GM21737 (cell line): ENCODE results near the gene MEGF10.
A peak's percentile ranks its signal among the peaks of the same experiment; 100 is the strongest.
"Not testable (repeated sequence)": the region's sequence is repeated elsewhere in the genome, so short reads cannot be mapped to it uniquely, and the experiment has no call there.

Source experiments
- ATAC-seq: cut with Tn5 transposase; IDR thresholded peaks from one replicate; pipeline ENCODE4 v1.9.1; 2021; ENCODE audit warnings: mild to moderate bottlenecking, moderate library complexity; ENCODE audit not compliant: unreplicated experiment

The MEGF10 gene

DNA sequence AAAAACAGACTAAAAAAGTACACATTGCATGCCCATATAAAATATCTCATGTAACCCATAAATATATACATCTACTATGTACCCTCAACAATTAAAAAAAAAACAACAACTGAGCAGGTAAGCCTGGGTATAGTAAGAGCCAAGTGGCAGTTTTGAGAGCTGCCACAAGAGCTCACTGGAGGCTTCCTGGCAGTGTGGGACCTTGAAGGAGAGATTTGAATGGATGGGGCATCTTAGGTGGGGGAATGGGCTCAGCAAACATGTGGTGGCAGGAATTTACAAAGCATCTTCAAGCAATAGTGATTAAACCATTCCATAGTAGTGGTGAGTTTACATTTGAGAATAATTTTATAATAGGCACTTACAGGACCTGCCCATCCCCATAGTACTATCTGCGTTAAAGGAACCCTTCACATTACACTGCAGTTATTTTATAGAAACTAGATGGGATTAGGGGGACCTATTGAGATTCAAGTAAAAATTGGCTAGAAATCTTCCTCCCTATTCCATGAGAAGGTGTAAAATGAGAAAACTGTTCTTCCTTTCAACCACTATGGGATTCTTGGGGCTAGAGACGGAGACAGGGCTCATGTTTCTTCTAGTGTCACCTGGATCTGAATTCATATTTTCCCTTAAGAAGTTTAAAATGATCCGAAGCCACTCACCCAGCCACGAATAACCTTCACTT lies 6.9 kb downstream of the MEGF10 start:
- no peak for ATAC-seq

DNA sequence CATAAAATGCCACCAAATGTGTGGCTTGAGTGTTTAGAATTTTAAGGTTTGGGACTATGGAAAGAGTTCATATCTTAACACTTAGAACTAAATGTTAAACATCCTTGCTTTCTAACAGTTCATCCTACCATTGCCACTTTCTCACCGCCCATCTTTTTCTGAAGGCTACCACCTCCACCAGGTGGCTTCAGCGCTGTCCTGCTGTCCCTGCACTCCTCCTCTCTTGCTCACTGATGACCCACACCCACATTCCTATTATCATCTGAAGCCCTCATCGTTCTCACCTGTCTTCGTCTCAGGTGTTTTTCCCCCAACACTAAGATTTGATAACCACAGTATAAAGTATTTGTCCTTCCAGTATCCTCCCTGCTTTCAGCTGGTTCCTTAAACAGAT lies 7.4 kb downstream of the MEGF10 start:
- ATAC-seq = no peak

DNA sequence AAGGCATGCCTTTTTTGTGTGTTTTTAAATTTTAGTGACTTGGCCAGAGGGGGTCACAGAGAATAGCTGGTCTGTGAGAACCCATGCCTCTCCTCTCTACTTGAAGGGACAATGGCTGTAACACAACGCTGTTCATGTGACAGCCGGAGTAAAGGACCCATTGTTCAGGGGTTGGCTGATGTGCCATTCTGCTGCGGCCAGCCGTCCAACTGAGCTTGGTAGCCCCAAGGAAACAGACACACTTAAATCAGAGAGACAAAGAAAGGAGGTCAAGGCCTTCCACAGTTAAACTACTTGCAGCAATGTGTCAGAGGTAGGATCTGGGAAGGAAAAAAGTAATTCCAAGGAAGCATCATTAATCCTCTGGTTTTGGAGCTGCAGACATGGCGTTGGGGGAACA lies 8.1 kb downstream of the MEGF10 start:
- no peak for ATAC-seq

DNA sequence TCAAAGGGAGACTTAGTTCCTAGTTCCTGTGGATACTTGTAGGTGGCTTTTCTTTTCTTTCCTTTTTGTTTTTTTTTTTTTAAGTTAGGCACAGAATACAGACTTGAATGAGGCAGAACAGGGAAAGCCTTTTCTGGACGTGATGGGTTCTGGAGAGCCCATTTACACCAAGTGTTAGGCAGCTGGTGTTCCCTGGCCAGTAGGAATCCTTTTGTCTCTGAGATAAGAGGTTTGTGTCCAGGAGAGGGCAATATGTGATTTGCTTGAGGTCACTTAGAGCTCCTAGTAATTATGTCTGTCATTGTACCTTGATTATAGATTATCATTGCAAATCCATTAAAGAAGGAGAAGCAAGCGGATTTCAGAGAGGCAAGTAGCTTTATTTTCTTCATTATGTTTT lies 9.1 kb downstream of the MEGF10 start:
- ATAC-seq = no peak

DNA sequence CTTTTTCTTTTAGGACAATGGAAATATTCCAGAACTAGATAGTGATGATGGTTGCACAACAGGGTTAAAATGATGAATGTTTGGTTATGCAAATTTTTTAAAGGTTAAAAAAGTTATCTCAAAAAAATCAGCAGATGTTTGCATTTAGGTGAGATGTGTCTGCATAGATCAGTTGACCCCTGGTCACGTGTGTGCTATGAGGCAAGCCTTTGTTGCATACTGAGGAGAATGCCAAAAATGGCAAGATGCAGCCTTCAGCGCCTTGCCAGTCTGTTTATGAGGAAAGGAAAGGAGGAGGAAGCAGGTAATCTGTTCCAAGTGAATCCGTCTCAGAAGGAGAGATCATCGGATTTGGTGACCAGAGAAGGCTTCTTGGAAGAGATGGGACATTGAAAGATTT lies 11.9 kb downstream of the MEGF10 start:
- no peak for ATAC-seq

DNA sequence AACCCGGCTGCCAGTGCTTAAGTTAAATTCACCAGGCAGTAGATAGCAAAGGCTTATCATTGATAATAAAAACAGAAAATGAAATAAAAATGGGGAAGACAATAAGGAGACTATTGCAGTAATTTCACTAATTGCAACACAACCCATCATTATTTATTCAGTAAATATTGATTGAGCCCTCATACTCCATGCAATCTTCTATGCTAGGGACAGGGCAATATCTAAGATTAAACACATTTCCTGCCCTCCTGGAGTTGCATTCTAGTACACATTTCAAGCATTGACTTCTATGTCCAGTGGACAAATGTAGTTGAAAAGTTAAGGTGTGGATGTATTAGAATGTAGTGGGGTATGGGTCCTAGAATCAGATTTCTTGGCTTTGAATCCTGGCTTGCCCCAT lies 12.8 kb downstream of the MEGF10 start:
- ATAC-seq = no peak

DNA sequence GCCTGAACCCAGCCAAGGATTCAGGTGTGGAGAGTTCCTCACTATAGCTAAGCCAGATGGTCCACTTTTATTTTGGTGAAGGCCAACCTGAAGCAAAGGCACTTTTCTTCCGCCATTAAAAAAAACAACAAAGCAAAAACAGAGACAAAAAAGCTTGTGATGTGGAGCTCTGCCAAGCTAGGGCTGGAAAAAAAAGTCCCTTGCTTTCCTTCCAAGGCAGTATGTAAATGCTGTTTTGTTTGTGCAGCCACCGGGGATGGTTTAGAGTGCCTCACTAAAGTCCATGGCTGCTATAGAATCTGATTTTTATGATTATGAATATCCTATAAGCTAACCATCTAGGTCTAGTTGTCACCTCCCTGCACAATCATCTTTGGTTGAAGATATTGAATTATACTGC lies 14.9 kb downstream of the MEGF10 start:
- ATAC-seq = no peak

DNA sequence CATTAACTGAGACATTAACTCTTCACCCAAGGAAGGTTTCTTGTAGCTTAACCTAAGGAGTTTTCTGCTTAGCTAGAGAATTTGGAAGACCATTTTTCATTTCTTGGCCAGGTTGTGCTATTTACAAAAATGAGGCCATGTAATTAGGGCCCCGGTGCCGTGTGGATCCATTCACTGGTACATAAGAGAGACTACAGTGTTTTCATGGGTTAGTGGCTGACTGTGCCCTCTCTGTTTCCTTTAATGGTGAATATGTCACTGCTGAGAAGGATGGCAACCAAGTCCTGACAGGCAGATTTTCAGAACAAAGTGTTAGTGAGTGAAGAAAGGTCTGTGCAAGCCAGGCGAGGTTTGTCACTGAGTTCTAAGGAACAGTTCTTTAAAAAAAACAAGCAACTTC lies 15.4 kb downstream of the MEGF10 start:
- no peak for ATAC-seq

DNA sequence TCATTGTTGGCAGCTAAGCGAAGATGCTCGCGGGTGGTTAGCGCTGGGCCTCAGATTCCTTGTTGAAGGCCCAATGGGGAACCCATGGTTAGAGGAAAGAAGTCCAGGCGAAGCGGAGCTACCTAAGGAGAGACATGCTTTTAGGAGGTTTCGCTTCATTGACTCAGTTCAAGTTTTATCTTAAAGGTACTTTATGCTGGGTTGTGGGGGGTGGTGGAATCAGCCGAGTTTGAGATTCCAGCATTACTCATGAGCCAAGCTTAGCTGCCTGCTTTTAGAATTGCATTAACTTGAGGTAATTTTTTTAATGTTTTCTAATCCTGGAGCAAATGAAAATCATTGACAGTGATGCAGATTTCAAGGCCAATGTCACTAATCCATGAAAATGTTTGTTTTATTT lies 16.1 kb downstream of the MEGF10 start:
- ATAC-seq = no peak

DNA sequence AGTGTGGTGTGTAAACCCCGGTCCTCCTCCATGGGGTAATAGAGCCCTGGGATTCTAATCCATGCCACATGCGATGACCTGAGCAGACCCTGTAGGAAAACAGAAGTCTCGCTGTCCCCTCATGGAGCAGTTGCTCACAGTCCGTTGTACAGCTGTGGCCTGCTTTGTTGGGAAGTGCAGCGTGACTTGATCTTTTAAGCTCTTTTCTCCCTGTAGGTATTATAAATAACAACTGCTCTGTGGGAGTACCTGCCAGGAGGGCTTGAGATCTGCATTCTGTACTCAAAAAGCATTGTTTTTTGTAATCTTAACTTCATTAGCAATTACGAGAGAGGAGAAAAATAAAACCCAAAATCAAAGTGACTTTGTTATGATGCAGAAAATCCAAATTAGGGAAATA lies 17.3 kb downstream of the MEGF10 start:
- ATAC-seq = no peak

DNA sequence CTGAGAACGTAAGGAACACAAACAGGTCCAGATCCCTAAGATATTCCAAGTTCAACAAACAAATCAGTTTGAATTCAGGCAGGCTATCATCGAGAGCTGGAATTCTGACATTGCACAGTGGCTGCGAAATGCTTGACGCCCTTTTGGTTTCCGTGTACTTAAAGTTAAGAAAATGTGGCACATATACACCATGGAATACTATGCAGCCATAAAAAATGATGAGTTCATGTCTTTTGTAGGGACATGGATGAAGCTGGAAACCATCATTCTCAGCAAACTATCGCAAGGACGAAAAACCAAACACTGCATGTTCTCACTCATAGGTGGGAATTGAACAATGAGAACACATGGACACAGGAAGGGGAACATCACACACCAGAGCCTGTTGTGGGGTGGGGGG lies 17.7 kb downstream of the MEGF10 start:
- ATAC-seq = not testable (repeated sequence)

DNA sequence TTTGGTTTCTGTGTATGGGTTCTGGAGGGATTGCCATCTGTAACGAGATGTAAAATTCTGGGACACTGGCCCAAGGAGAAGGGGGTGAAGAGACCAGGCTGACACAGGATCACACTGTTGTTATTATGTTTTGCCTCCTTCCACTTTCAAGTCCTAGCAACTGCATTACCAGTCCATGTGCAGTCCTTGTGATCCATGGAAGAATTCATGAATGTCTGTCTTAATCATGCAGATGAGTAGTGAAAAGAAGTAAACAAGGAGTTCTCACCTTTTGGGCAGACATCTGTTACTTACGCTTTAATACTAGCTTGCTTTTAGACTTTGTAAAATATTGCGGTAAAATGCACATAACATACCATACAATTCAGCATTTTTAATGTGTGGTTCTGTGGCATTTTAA lies 18.3 kb downstream of the MEGF10 start:
- ATAC-seq = no peak

DNA sequence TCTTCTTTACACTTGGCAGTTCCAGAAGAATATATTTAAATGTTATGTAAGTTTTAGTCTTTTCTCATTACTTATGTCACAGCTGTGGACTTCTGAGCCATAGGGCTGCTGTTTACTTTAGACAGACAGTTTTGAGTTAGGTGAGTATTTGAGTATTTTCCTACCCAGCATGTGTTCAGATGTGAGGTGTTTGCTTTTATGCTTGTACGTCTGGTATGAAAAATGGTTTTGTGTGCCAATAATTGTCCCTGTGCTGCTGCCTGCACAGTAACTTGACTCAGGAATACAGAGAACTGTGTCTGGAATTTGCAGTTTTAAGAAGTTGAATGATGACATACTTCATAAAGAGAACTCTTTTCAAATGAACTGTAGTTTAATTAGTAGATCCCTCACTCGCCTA lies 20.8 kb downstream of the MEGF10 start:
- ATAC-seq = no peak

DNA sequence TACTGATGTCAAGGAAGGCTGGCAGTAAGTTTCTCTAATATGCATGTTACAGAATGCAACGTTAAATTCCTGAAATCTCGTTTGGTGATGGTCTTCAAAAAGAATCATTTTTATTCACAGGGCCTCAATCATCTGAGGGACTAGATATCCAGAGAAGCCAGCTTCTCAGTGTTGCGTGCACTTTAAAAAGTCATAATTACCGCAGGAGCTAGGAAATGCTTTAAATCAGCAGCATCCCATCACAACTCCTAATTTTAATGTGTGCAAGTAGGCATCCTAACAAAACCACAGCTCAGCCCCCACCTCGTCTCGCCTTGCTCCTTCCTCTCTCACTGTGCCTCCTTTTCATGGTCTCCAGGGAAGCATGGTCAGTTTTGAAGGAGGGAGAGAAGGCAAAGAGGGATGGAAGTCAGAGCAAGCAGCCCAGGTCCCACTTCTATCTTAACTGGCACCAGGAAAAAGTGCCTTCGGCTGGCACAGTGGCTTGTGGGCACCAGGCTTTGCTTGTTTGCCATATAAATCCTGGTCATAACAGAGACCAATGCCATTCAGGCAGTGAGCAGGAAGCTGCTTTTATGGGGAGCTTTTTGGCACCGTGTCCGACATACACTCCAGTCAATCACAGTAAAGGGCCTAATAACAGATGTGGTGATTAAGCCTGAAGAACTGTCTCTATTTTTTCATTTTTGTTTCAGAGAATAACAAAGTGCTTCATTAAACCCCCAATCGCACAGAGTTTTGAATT lies 21.4 kb downstream of the MEGF10 start:
- no peak for ATAC-seq

DNA sequence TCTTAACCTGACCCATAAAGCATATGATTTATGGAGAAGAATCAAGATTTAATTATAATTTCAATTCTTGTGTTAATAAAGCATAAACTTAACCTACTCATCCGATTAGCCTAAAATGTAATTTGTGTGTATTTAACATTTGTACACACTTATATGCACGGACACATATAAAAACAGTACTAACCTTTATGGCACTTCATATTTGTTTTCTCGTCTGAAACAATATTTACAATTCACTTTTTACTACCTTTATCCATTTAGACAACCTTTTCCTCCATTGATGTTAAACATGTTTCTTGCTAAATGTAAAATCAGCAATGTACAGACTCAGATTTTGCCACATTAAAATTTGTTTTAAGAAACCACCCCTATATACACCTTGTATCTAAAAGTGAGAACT lies 22.8 kb downstream of the MEGF10 start:
- no peak for ATAC-seq

DNA sequence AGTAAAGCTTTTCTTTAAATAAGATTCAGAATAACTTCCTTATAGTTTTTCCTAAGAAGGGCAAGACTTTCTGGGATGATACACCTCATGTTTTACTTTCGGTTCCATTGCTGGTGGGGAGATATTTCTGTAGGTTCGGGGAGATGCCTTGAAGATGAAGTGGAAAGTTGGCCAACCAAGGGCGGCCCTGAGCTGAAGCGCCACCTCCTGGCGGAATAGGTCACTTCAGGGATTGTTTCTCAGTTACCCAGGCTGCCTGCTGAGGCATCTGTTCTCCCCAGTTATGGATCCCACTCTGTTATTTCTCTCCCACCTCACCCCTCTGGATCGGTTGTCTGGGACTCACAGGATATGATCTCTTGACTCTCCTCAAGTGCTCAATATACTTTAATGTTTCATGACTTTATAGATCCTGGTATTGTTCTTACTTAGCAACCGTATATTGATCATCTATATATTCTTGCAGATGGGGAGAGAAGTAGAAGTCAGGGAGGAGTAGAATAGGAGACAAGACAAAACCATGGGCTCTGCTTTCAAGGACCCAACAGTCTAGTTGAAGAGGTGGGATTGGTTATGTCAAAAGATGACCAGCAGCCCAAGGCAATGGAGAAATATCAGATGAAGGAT lies 23.4 kb downstream of the MEGF10 start:
- ATAC-seq = peak; percentile 87

DNA sequence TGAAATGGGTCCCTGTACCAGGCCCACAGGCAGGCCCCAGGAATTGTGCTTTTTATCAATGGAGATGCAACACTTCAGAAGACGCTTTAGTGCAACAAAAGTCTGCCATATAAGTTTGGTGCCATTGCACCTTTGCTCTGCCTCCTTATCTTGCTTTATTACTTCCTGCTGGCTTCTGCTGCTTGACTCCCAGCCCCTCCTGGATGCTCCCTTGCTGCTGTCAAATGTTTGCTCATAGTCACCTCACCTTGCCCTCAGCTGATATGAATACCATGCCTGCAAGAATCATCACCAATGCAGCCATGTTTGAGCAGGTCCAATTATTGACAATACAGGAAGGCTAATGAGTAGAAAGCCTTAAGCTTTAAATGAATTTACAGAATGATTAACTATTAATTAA lies 25.4 kb downstream of the MEGF10 start:
- ATAC-seq = no peak

DNA sequence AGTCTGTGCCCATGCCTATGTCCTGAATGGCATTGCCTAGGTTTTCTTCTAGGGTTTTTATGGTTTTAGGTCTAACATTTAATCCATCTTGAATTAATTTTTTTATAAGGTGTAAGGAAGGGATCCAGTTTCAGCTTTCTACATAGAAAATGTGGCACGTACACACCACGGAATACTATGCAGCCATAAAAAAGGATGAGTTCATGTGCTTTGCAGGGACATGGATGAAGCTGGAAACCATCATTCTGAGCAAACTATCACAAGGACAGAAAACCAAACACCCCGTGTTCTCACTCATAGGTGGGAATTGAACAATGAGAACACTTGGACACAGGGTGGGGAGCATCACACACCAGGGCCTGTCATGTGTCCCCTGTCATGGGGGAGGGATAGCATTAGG lies 26.8 kb downstream of the MEGF10 start:
- ATAC-seq = not testable (repeated sequence)

DNA sequence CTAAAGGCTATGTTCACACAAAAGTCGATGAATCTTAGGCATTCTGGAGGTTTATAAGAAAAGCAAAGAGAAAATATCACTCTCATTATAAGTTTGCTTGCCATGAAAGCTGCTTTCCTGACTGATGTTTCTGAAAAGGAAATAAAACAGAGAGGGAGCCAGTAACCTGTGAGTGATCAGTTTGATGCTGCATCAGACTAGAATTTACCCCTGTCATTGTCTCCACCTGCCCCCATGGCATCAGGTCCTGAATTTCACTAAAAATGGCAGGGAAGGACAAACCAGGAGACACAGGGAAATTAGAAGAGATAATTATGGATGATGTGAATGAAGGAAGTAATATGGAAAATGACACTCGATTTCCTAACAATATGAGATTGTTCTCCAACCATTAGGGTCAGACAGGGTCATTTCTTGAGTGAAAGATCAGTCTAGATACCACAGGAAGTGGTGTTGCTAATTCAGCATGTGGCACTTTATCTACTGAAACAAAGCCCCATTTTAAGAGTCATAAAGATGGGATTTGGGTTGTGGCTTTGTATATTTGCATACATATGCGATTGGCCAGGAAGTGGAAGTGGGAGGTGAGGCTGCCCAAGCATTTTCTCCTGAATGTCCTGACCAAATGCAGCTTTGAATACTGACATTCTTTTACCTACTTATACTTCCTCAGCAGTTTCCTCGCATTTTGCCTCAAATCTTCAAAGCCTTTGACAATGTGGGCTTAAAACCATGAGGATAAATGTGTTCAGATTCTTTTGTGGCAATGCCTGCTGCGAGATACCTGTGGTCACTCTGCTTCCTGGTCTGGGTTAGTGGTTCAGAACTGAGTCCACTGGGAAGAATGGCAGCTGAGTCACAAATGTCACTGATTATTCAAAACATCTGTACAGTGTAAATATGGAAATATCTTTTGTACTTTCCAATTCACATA lies 29.7 kb downstream of the MEGF10 start:
- peak; percentile 91 for ATAC-seq

DNA sequence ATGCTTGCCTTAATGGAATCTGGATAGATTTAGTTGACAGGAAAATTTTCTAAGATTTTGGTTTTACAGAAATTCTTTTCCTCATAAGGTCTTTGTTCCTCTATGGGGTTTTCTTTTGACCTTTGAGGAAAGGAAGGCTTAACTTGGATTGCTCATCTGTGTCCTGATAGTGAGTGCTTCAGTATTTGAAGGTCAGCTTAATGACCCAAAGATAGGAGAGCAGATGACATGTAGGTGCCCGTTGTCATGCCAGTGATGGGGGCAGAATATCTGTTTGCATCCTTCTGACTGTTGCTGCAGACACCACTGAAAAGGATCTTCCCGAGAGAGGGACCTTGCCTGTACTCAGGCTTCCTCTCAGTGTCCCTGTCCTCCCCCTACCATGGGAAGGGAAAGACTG lies 30.9 kb downstream of the MEGF10 start:
- ATAC-seq = no peak

DNA sequence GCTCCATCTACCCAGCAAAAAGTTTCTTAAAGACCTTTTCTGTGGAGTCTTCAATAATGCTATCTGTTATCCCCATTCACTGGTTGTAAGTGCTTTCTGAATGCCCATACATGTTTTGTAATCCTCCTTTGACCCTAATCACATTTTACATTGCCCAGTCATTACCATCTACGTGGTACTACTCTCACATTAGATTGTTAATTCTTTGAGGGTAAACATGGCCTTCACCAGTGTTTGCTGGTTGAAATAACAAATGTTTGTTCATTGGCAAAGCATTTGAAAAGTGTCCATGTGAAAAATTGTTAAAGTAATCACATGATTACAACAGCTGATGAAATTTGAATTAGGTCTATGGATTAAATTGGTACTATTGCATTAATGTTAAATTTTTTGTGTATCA lies 31.8 kb downstream of the MEGF10 start:
- ATAC-seq = no peak
